HEK293 (cell line): ENCODE data around the gene ZNF217.

Experiments
- BCL11A ChIP-seq: fragments of 450-650 bp; formaldehyde crosslinking; IDR thresholded peaks from 2 replicates; pipeline ENCODE4 v1.5.1; 2016; ENCODE audit warnings: low read depth, missing biosample characterization, missing genetic modification characterization
- GLI4 ChIP-seq: fragments of 450-650 bp; formaldehyde crosslinking; IDR thresholded peaks from 2 replicates; pipeline ENCODE4 v1.5.1; 2016; ENCODE audit warnings: missing biosample characterization, missing genetic modification characterization
- OVOL3 ChIP-seq: fragments of 450-650 bp; formaldehyde crosslinking; IDR thresholded peaks from 2 replicates; pipeline ENCODE4 v1.5.1; 2016; ENCODE audit warnings: missing biosample characterization, missing genetic modification characterization
- SCRT2 ChIP-seq: fragments of 450-650 bp; formaldehyde crosslinking; IDR thresholded peaks from 2 replicates; pipeline ENCODE4 v1.5.1; 2016; ENCODE audit warnings: missing biosample characterization, missing genetic modification characterization
- SP3 ChIP-seq: fragments of 450-650 bp; formaldehyde crosslinking; IDR thresholded peaks from 2 replicates; pipeline ENCODE4 v1.5.1; 2016; ENCODE audit warnings: missing biosample characterization, missing genetic modification characterization
- TRIM28 ChIP-seq: IDR thresholded peaks from 2 replicates; pipeline ENCODE4 v1.6.1; 2011; ENCODE audit warnings: low read length, control low read depth, borderline replicate concordance
- YY1 ChIP-seq: fragments of 450-650 bp; formaldehyde crosslinking; IDR thresholded peaks from 2 replicates; pipeline ENCODE4 v1.5.1; 2018; ENCODE audit warnings: missing biosample characterization, missing genetic modification characterization
- ZFHX2 ChIP-seq: fragments of 450-650 bp; formaldehyde crosslinking; conservative IDR thresholded peaks from 2 replicates; pipeline ENCODE4 v1.5.1; 2016; ENCODE audit warnings: missing biosample characterization, missing genetic modification characterization
- ZNF140 ChIP-seq: fragments of 450-650 bp; formaldehyde crosslinking; IDR thresholded peaks from 2 replicates; pipeline ENCODE4 v1.5.1; 2016; ENCODE audit warnings: missing biosample characterization, missing genetic modification characterization
- ZNF169 ChIP-seq: fragments of 450-650 bp; formaldehyde crosslinking; IDR thresholded peaks from 2 replicates; pipeline ENCODE4 v1.5.1; 2016; ENCODE audit warnings: missing biosample characterization, missing genetic modification characterization
- ZNF175 ChIP-seq: fragments of 450-650 bp; formaldehyde crosslinking; IDR thresholded peaks from 2 replicates; pipeline ENCODE4 v1.5.1; 2016; ENCODE audit warnings: missing biosample characterization, missing genetic modification characterization
- ZNF221 ChIP-seq: fragments of 450-650 bp; formaldehyde crosslinking; IDR thresholded peaks from 2 replicates; pipeline ENCODE4 v1.5.1; 2017; ENCODE audit warnings: missing biosample characterization, missing genetic modification characterization, borderline replicate concordance
- ZNF280C ChIP-seq: fragments of 450-650 bp; formaldehyde crosslinking; IDR thresholded peaks from 2 replicates; pipeline ENCODE4 v1.5.1; 2016; ENCODE audit warnings: missing biosample characterization, missing genetic modification characterization
- ZNF311 ChIP-seq: fragments of 450-650 bp; formaldehyde crosslinking; IDR thresholded peaks from 2 replicates; pipeline ENCODE4 v1.5.1; 2017; ENCODE audit warnings: missing biosample characterization, missing genetic modification characterization, borderline replicate concordance
- ZNF335 ChIP-seq: fragments of 450-650 bp; formaldehyde crosslinking; conservative IDR thresholded peaks from 2 replicates; pipeline ENCODE4 v1.5.1; 2016; ENCODE audit warnings: missing biosample characterization, missing genetic modification characterization
- ZNF350 ChIP-seq: fragments of 450-650 bp; formaldehyde crosslinking; IDR thresholded peaks from 2 replicates; pipeline ENCODE4 v1.5.0; 2017; ENCODE audit warnings: missing biosample characterization, mild to moderate bottlenecking, missing genetic modification characterization
- ZNF449 ChIP-seq: fragments of 450-650 bp; formaldehyde crosslinking; IDR thresholded peaks from 2 replicates; pipeline ENCODE4 v1.5.1; 2017; ENCODE audit warnings: missing biosample characterization, mild to moderate bottlenecking, missing genetic modification characterization, moderate library complexity
- ZNF473 ChIP-seq: fragments of 450-650 bp; formaldehyde crosslinking; IDR thresholded peaks from 2 replicates; pipeline ENCODE4 v1.5.1; 2017; ENCODE audit warnings: missing biosample characterization, missing genetic modification characterization
- ZNF548 ChIP-seq: fragments of 450-650 bp; formaldehyde crosslinking; IDR thresholded peaks from 2 replicates; pipeline ENCODE4 v1.5.1; 2016; ENCODE audit warnings: missing biosample characterization, missing genetic modification characterization
- ZNF561 ChIP-seq: fragments of 450-650 bp; IDR thresholded peaks from 2 replicates; pipeline ENCODE4 v1.5.1; 2018; ENCODE audit warnings: missing biosample characterization, missing genetic modification characterization, borderline replicate concordance
- ZNF585B ChIP-seq: fragments of 450-650 bp; formaldehyde crosslinking; IDR thresholded peaks from 2 replicates; pipeline ENCODE4 v1.5.1; 2016; ENCODE audit warnings: missing biosample characterization, missing genetic modification characterization
- ZNF621 ChIP-seq: fragments of 450-650 bp; formaldehyde crosslinking; IDR thresholded peaks from 2 replicates; pipeline ENCODE4 v1.5.1; 2017; ENCODE audit warnings: missing biosample characterization, missing genetic modification characterization
- ZNF629 ChIP-seq: fragments of 450-650 bp; formaldehyde crosslinking; IDR thresholded peaks from 2 replicates; pipeline ENCODE4 v1.5.1; 2017; ENCODE audit warnings: missing biosample characterization, missing genetic modification characterization
- ZNF664 ChIP-seq: fragments of 450-650 bp; formaldehyde crosslinking; IDR thresholded peaks from 2 replicates; pipeline ENCODE4 v1.5.1; 2016; ENCODE audit warnings: missing biosample characterization, missing genetic modification characterization
- ZNF747 ChIP-seq: fragments of 450-650 bp; formaldehyde crosslinking; IDR thresholded peaks from 2 replicates; pipeline ENCODE4 v1.5.1; 2016; ENCODE audit warnings: missing biosample characterization, missing genetic modification characterization
- ZSCAN23 ChIP-seq: fragments of 450-650 bp; formaldehyde crosslinking; IDR thresholded peaks from 2 replicates; pipeline ENCODE4 v1.5.1; 2016; ENCODE audit warnings: missing biosample characterization, missing genetic modification characterization
- TF ChIP-seq, protein P1 (sequence below): fragments of 450-650 bp; formaldehyde crosslinking; IDR thresholded peaks from 2 replicates; pipeline ENCODE4 v1.5.1; 2016; ENCODE audit warnings: missing biosample characterization, missing genetic modification characterization
- TF ChIP-seq, protein P2 (sequence below): fragments of 450-650 bp; formaldehyde crosslinking; IDR thresholded peaks from 2 replicates; pipeline ENCODE4 v1.5.1; 2016; ENCODE audit warnings: missing biosample characterization, missing genetic modification characterization
- TF ChIP-seq, protein P3 (sequence below): fragments of 450-650 bp; formaldehyde crosslinking; IDR thresholded peaks from 2 replicates; pipeline ENCODE4 v1.5.1; 2017; ENCODE audit warnings: missing biosample characterization, missing genetic modification characterization

Gene ZNF217

DNA sequence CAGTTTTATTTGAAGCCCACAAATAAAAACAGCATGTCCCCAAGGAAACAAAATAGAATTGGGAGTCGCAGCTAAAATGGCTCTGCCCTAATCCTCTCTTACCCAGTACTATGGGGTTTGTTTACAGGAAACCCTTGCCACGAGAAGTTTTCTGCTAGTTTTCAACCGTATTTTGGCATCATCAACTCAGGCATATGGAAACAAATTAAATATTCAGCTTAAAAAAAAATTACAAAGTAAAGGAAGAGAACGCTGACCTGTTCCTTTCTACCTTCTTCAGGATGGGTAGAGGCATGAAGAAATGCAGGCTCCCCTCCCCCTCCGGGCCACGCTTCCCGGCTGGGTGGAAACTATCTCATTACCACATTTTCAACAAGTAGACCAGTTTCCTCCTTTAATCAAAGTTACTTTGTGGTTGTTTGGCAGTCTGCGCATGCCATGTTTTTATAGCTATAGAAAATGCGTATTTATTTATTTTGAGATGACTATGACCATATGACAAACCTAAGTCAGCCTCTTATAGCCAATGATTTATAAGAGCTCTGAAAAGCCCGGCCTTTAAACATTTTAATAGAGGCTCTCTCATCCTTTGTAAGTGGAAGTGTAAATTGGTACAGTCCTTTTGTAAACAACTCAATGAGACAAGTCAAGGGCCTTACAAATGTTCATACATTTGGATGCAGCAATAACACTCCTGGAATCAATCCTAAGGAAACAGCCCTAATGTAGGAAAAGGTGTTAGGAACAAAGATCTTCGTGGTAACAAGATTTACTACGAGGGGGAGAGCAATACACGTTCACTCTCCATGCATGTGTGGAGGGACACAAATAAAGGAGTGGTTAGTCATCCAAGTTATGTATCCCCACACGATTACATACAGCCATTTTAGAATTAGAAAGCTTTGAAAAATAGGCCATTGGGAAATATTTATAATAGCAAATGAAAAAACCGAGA lies 16.1 kb upstream of the ZNF217 start (continued):
- TF ChIP-seq SCRT2 (tag by site-specific recombination) (peak; percentile 99), SP3 (tag by site-specific recombination) (peak; percentile 39; the same call in 1 of the 2 replicates), ZNF629 (peak; percentile 97), ZNF280C (no peak), ZFHX2 (tag by site-specific recombination) (no peak), ZNF311 (tag by site-specific recombination) (no peak), ZNF621 (tag by site-specific recombination) (no peak), YY1 (peak; percentile 34; the same call in 1 of the 2 replicates), ZNF561 (tag by site-specific recombination) (peak; percentile 99), ZNF175 (tag by site-specific recombination) (no peak), ZNF548 (tag by site-specific recombination) (no peak), ZNF335 (tag by site-specific recombination) (peak; percentile 48), ZNF350 (tag by site-specific recombination) (no peak), ZNF169 (no peak), ZSCAN23 (tag by site-specific recombination) (peak; percentile 97), ZNF585B (tag by site-specific recombination) (no peak), ZNF140 (no peak), ZNF747 (no peak), ZNF664 (peak; percentile 56; the same call in 1 of the 2 replicates), GLI4 (tag by site-specific recombination) (no peak), ZNF449 (peak; percentile 95), ZNF473 (tag by site-specific recombination) (no peak), TRIM28 (no peak; the same call in 1 of the 2 replicates), OVOL3 (peak; percentile 96), BCL11A (tag by site-specific recombination) (peak; percentile 96), ZNF221 (0 out of 2 replicates have a peak, but pooled peaks have one; percentile 11)
- TF ChIP-seq, protein P1, sequence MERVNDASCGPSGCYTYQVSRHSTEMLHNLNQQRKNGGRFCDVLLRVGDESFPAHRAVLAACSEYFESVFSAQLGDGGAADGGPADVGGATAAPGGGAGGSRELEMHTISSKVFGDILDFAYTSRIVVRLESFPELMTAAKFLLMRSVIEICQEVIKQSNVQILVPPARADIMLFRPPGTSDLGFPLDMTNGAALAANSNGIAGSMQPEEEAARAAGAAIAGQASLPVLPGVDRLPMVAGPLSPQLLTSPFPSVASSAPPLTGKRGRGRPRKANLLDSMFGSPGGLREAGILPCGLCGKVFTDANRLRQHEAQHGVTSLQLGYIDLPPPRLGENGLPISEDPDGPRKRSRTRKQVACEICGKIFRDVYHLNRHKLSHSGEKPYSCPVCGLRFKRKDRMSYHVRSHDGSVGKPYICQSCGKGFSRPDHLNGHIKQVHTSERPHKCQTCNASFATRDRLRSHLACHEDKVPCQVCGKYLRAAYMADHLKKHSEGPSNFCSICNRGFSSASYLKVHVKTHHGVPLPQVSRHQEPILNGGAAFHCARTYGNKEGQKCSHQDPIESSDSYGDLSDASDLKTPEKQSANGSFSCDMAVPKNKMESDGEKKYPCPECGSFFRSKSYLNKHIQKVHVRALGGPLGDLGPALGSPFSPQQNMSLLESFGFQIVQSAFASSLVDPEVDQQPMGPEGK: peak; percentile 76
- TF ChIP-seq, protein P2, sequence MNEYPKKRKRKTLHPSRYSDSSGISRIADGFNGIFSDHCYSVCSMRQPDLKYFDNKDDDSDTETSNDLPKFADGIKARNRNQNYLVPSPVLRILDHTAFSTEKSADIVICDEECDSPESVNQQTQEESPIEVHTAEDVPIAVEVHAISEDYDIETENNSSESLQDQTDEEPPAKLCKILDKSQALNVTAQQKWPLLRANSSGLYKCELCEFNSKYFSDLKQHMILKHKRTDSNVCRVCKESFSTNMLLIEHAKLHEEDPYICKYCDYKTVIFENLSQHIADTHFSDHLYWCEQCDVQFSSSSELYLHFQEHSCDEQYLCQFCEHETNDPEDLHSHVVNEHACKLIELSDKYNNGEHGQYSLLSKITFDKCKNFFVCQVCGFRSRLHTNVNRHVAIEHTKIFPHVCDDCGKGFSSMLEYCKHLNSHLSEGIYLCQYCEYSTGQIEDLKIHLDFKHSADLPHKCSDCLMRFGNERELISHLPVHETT: peak; percentile 99
- TF ChIP-seq, protein P3, sequence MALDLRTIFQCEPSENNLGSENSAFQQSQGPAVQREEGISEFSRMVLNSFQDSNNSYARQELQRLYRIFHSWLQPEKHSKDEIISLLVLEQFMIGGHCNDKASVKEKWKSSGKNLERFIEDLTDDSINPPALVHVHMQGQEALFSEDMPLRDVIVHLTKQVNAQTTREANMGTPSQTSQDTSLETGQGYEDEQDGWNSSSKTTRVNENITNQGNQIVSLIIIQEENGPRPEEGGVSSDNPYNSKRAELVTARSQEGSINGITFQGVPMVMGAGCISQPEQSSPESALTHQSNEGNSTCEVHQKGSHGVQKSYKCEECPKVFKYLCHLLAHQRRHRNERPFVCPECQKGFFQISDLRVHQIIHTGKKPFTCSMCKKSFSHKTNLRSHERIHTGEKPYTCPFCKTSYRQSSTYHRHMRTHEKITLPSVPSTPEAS (tag by site-specific recombination): peak; percentile 69
